HEK293 (cell line): Measurements from ENCODE around the gene CDR2L.

ENCODE experiments used
- CTCF ChIA-PET: fragments of 350-600 bp; formaldehyde crosslinking; extraction: SDS; loops from one replicate; lab custom pipeline; 2021; ENCODE audit warnings: antibody characterized with exemption; lab: Yijun Ruan, JAX
- POLR2A ChIA-PET: fragments of 300-600 bp; formaldehyde crosslinking; extraction: SDS; loops from one replicate; lab custom pipeline; 2020; ENCODE audit warnings: antibody characterized with exemption, inconsistent platforms; lab: Yijun Ruan, JAX
- H3K27ac ChIP-seq: fragments of 200-500 bp; sonication (Bioruptor generic); 2 replicates; pipeline ENCODE4 v1.5.1; 2014; ENCODE audit warnings: low read depth, low read length, control low read depth, inconsistent platforms; ENCODE audit errors: extremely low read depth
- H3K36me3 ChIP-seq, 2 experiments: fragments of 200-500 bp in 1 of 2; sonication (Bioruptor generic) in 1 of 2; 1 replicate in 1 of 2; 2 replicates in 1 of 2; pipeline ENCODE4 v1.5.1; 2014 to 2017; ENCODE audit warnings: inconsistent platforms in 2 of 2, low read length in 2 of 2; ENCODE audit not compliant: control insufficient read depth in 2 of 2, insufficient read depth in 1 of 2
- H3K4me1 ChIP-seq: fragments of 200-500 bp; sonication (Bioruptor generic); 2 replicates; pipeline ENCODE4 v1.5.1; 2014; ENCODE audit warnings: mild to moderate bottlenecking, low read length, inconsistent platforms; ENCODE audit not compliant: control insufficient read depth, insufficient read depth
- H3K4me3 ChIP-seq: 2 replicates; pipeline ENCODE4 v1.5.1; 2011; ENCODE audit warnings: low read depth, mild to moderate bottlenecking, control low read depth, low read length, moderate library complexity
- H3K9me3 ChIP-seq: fragments of 200-500 bp; sonication (Bioruptor generic); 2 replicates; pipeline ENCODE4 v1.5.1; 2014; ENCODE audit warnings: low read depth, low read length, inconsistent platforms; ENCODE audit not compliant: control insufficient read depth, insufficient read depth
- EGR2 ChIP-seq: fragments of 450-650 bp; formaldehyde crosslinking; IDR thresholded peaks from 2 replicates; pipeline ENCODE4 v1.5.1; 2016; ENCODE audit warnings: low read depth, missing biosample characterization, missing genetic modification characterization
- GLI2 ChIP-seq: fragments of 450-650 bp; formaldehyde crosslinking; IDR thresholded peaks from 2 replicates; pipeline ENCODE4; 2017; ENCODE audit warnings: missing biosample characterization, missing genetic modification characterization, low read depth, borderline replicate concordance
- IKZF3 ChIP-seq: fragments of 450-650 bp; IDR thresholded peaks from 2 replicates; pipeline ENCODE4 v1.5.0; 2018; ENCODE audit warnings: missing biosample characterization, mild to moderate bottlenecking, missing genetic modification characterization, moderate library complexity
- KLF10 ChIP-seq: fragments of 450-650 bp; IDR thresholded peaks from 2 replicates; pipeline ENCODE4 v1.5.1; 2018; ENCODE audit warnings: missing biosample characterization, mild to moderate bottlenecking, missing genetic modification characterization
- KLF16 ChIP-seq: fragments of 450-650 bp; formaldehyde crosslinking; IDR thresholded peaks from 2 replicates; pipeline ENCODE4 v1.5.1; 2017; ENCODE audit warnings: missing biosample characterization, missing genetic modification characterization
- KLF9 ChIP-seq: fragments of 450-650 bp; formaldehyde crosslinking; IDR thresholded peaks from 2 replicates; pipeline ENCODE4 v1.5.1; 2016; ENCODE audit warnings: missing biosample characterization, missing genetic modification characterization, low read depth
- REST ChIP-seq: fragments of 450-650 bp; formaldehyde crosslinking; IDR thresholded peaks from 2 replicates; pipeline ENCODE4 v1.5.1; 2016; ENCODE audit warnings: missing biosample characterization, missing genetic modification characterization
- ZBTB1 ChIP-seq: fragments of 450-650 bp; formaldehyde crosslinking; IDR thresholded peaks from 2 replicates; pipeline ENCODE4 v1.5.1; 2016; ENCODE audit warnings: missing biosample characterization, missing genetic modification characterization
- ZIC2 ChIP-seq: fragments of 450-650 bp; formaldehyde crosslinking; IDR thresholded peaks from 2 replicates; pipeline ENCODE4 v1.5.1; 2016; ENCODE audit warnings: missing biosample characterization, missing genetic modification characterization
- ZNF202 ChIP-seq: fragments of 450-650 bp; formaldehyde crosslinking; IDR thresholded peaks from 2 replicates; pipeline ENCODE4 v1.5.1; 2016; ENCODE audit warnings: missing biosample characterization, missing genetic modification characterization, borderline replicate concordance
- ZNF623 ChIP-seq: fragments of 450-650 bp; formaldehyde crosslinking; IDR thresholded peaks from 2 replicates; pipeline ENCODE4 v1.5.1; 2016; ENCODE audit warnings: missing biosample characterization, missing genetic modification characterization
- ZNF670 ChIP-seq: fragments of 450-650 bp; formaldehyde crosslinking; IDR thresholded peaks from 2 replicates; pipeline ENCODE4 v1.5.1; 2016; ENCODE audit warnings: missing biosample characterization, missing genetic modification characterization, low read depth
- ZNF776 ChIP-seq: fragments of 450-650 bp; formaldehyde crosslinking; IDR thresholded peaks from 2 replicates; pipeline ENCODE4 v1.5.0; 2017; ENCODE audit warnings: missing biosample characterization, missing genetic modification characterization, borderline replicate concordance
- TF ChIP-seq, protein P1 (sequence below): fragments of 450-650 bp; IDR thresholded peaks from 2 replicates; pipeline ENCODE4 v1.5.1; 2018; ENCODE audit warnings: missing biosample characterization, mild to moderate bottlenecking, missing genetic modification characterization
- TF ChIP-seq, protein P2 (sequence below): fragments of 450-650 bp; formaldehyde crosslinking; IDR thresholded peaks from 2 replicates; pipeline ENCODE4 v1.5.1; 2016; ENCODE audit warnings: missing biosample characterization, missing genetic modification characterization
- TF ChIP-seq, protein P3 (sequence below): fragments of 450-650 bp; formaldehyde crosslinking; IDR thresholded peaks from 2 replicates; pipeline ENCODE4 v1.5.1; 2016; ENCODE audit warnings: missing biosample characterization, missing genetic modification characterization

CDR2L gene

GRCh38 chr17:74979408-74980146 is 7.9 kb upstream of the CDR2L start (continued):
- TF ChIP-seq REST (tag by site-specific recombination) (no peak), KLF10 (tag by site-specific recombination) (no peak), IKZF3 (tag by site-specific recombination) (no peak), ZNF202 (tag by site-specific recombination) (no peak), KLF9 (tag by site-specific recombination) (no peak), ZNF776 (tag by site-specific recombination) (no peak), KLF16 (tag by site-specific recombination) (no peak), EGR2 (tag by site-specific recombination) (peak; percentile 98)
- TF ChIP-seq, protein P1, sequence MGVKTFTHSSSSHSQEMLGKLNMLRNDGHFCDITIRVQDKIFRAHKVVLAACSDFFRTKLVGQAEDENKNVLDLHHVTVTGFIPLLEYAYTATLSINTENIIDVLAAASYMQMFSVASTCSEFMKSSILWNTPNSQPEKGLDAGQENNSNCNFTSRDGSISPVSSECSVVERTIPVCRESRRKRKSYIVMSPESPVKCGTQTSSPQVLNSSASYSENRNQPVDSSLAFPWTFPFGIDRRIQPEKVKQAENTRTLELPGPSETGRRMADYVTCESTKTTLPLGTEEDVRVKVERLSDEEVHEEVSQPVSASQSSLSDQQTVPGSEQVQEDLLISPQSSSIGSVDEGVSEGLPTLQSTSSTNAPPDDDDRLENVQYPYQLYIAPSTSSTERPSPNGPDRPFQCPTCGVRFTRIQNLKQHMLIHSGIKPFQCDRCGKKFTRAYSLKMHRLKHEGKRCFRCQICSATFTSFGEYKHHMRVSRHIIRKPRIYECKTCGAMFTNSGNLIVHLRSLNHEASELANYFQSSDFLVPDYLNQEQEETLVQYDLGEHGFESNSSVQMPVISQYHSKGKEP = no peak
- TF ChIP-seq, protein P2, sequence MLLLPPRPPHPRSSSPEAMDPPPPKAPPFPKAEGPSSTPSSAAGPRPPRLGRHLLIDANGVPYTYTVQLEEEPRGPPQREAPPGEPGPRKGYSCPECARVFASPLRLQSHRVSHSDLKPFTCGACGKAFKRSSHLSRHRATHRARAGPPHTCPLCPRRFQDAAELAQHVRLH (tag by site-specific recombination) = no peak
- TF ChIP-seq, protein P3, sequence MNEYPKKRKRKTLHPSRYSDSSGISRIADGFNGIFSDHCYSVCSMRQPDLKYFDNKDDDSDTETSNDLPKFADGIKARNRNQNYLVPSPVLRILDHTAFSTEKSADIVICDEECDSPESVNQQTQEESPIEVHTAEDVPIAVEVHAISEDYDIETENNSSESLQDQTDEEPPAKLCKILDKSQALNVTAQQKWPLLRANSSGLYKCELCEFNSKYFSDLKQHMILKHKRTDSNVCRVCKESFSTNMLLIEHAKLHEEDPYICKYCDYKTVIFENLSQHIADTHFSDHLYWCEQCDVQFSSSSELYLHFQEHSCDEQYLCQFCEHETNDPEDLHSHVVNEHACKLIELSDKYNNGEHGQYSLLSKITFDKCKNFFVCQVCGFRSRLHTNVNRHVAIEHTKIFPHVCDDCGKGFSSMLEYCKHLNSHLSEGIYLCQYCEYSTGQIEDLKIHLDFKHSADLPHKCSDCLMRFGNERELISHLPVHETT (tag by site-specific recombination) = no peak

GRCh38 chr17:74981318-74981978 is 6.0 kb upstream of the CDR2L start:
- peaks cover 3% of the 10 kb centered on the region; the same call in 1 of the 2 replicates for H3K4me1 ChIP-seq
- H3K27ac ChIP-seq = peak overlapping the region; percentile 79; the same call in 1 of the 2 replicates
- H3K9me3 ChIP-seq = no peaks in the 10 kb centered on the region
- peak; percentile 24; the same call in 1 of the 2 replicates for TF ChIP-seq ZIC2 (tag by site-specific recombination)
- TF ChIP-seq GLI2 (tag by site-specific recombination) = no peak
- no peak for TF ChIP-seq ZNF670 (tag by site-specific recombination)
- TF ChIP-seq ZNF623 (tag by site-specific recombination) = no peak
- TF ChIP-seq ZBTB1 (tag by site-specific recombination) = no peak
- no peak for TF ChIP-seq KLF16 (tag by site-specific recombination)
- H3K36me3 ChIP-seq = no peaks in the 10 kb centered on the region
- ChIA-PET POLR2A (interaction anchor here (1.8 kb wide), 1 partner anchor 31 kb away, joined by 13 read pairs; the partner anchor contains the start of gene MRPL58), CTCF (interaction anchor here (1.0 to 1.1 kb wide), 2 partner anchors 11 to 124 kb away, joined by 3 read pairs; no protein-coding TSS in a partner anchor)
- peak overlapping the region; percentile 56 for H3K4me3 ChIP-seq
